ENCODE data around the gene IRF2. TPM values are rescaled to one million over a fixed set of nuclear protein-coding genes. Genes with fewer than 3 reads are reported as not detected.
"Not testable (repeated sequence)": the region's sequence is repeated elsewhere in the genome, so short reads cannot be mapped to it uniquely, and the experiment has no call there.

Gene IRF2
- total RNA-seq, 2 experiments from 2014 or later, result 45.1 to 46.5 TPM

GRCh38 chr4:184346682-184347081, 127.7 kb downstream of the IRF2 start:
- ChIA-PET CTCF (no interaction called here), POLR2A (no interaction called here)

GRCh38 chr4:184346273-184346672, 128.1 kb downstream of the IRF2 start:
- CTCF ChIA-PET, POLR2A ChIA-PET: not testable (repeated sequence)

- CTCF ChIA-PET, result interaction anchor here (0.9 kb wide), 1 partner anchor 11 kb away, joined by 3 read pairs; no protein-coding TSS in a partner anchor
- POLR2A ChIA-PET, result no interaction called here
These were observed 128.8 kb downstream of the IRF2 start for GRCh38 chr4:184345573-184345922.

GRCh38 chr4:184344899-184345572, 129.3 kb downstream of the IRF2 start:
- ChIA-PET CTCF (interaction anchor here (0.9 kb wide), 1 partner anchor 11 kb away, joined by 3 read pairs; no protein-coding TSS in a partner anchor), POLR2A (no interaction called here)

GRCh38 chr4:184344435-184344834, 129.9 kb downstream of the IRF2 start:
- ChIA-PET POLR2A (interaction anchor here (1.3 kb wide), 1 partner anchor 7 kb away, joined by 3 read pairs; no protein-coding TSS in a partner anchor), CTCF (no interaction called here)

- POLR2A ChIA-PET, result interaction anchor here (0.5 to 1.3 kb wide), 3 partner anchors 8 to 133 kb away, joined by 3 to 4 read pairs (median 3); no protein-coding TSS in a partner anchor
- CTCF ChIA-PET, result no interaction called here
These were observed 130.7 kb downstream of the IRF2 start for GRCh38 chr4:184343502-184344177.

GRCh38 chr4:184342857-184343237, 131.5 kb downstream of the IRF2 start:
- POLR2A ChIA-PET, result interaction anchor here (0.5 to 1.3 kb wide), 3 partner anchors 9 to 74 kb away, joined by 3 read pairs; no protein-coding TSS in a partner anchor

GRCh38 chr4:184342167-184342856, 132.0 kb downstream of the IRF2 start:
- CTCF ChIA-PET, result no interaction called here
- POLR2A ChIA-PET, result interaction anchor here (0.7 kb wide), 1 partner anchor 19 kb away, joined by 3 read pairs; no protein-coding TSS in a partner anchor

More at GRCh38 chr4:184342857-184343237, 131.5 kb downstream of the IRF2 start:
- CTCF ChIA-PET, result not testable (repeated sequence)

GRCh38 chr4:184339398-184340193, 134.8 kb downstream of the IRF2 start:
- CTCF ChIA-PET, result not testable (repeated sequence)
- POLR2A ChIA-PET, result interaction anchor here (0.7 kb wide), 1 partner anchor 395 kb away, joined by 6 read pairs; the partner anchor contains the start of gene CENPU

GRCh38 chr4:184337907-184338306, 136.4 kb downstream of the IRF2 start:
- ChIA-PET POLR2A (interaction anchor here (0.6 kb wide), 2 partner anchors 54 to 107 kb away, joined by 4 to 6 read pairs; no protein-coding TSS in a partner anchor), CTCF (no interaction called here)

Other genes with a start within 250 kb of the IRF2 start
- 10 to 100 TPM; 69.2 to 70.3 TPM for gene CASP3, start 174.9 kb upstream of the IRF2 start, total RNA-seq
- gene PRIMPOL, start 175.2 kb upstream of the IRF2 start, total RNA-seq, result 10 to 100 TPM; 19.2 to 22.8 TPM

Measured in activated CD8-positive, alpha-beta memory T cell treated with anti-CD3 and anti-CD28 coated beads for 36 hours (primary cell).